ENCODE results near the gene PTN. TPM values are rescaled to one million over a fixed set of nuclear protein-coding genes. Genes with fewer than 3 reads are reported as not detected.
"Not testable (repeated sequence)": the region's sequence is repeated elsewhere in the genome, so short reads cannot be mapped to it uniquely, and the experiment has no call there.

The PTN gene
- total RNA-seq, 1 donor from 2014 or later: 1.9 TPM

GRCh38 chr7:137269240-137269639, 74.3 kb downstream of the PTN start:
- no peak for DNase-seq (ENCODE audit: extremely low read depth, low read depth, low spot score)

GRCh38 chr7:137268001-137268865, 75.3 kb downstream of the PTN start:
- DNase-seq (ENCODE audit: extremely low read depth, low read depth, low spot score): not testable (repeated sequence)

- DNase-seq (ENCODE audit: extremely low read depth, low read depth, low spot score): no peak
These were observed 76.8 kb downstream of the PTN start for GRCh38 chr7:137266764-137267163.

- DNase-seq (ENCODE audit: extremely low read depth, low read depth, low spot score): not testable (repeated sequence)
These were observed 78.1 kb downstream of the PTN start for GRCh38 chr7:137265480-137265879.

GRCh38 chr7:137262599-137262998, 80.9 kb downstream of the PTN start:
- DNase-seq (ENCODE audit: extremely low read depth, low read depth, low spot score): no peak

- no peak for DNase-seq (ENCODE audit: extremely low read depth, low read depth, low spot score)
These were observed 85.0 kb downstream of the PTN start for GRCh38 chr7:137258552-137258951.

GRCh38 chr7:137254766-137255165, 88.8 kb downstream of the PTN start:
- DNase-seq (ENCODE audit: extremely low read depth, low read depth, low spot score): no peak

GRCh38 chr7:137245890-137246289, 97.6 kb downstream of the PTN start:
- no peak for DNase-seq (ENCODE audit: extremely low read depth, low read depth, low spot score)

- DNase-seq (ENCODE audit: extremely low read depth, low read depth, low spot score): no peak
These were observed 98.3 kb downstream of the PTN start for GRCh38 chr7:137245186-137245585.

GRCh38 chr7:137243741-137244140, 99.8 kb downstream of the PTN start:
- DNase-seq (ENCODE audit: extremely low read depth, low read depth, low spot score): no peak

- DNase-seq (ENCODE audit: extremely low read depth, low read depth, low spot score): no peak
These were observed 100.9 kb downstream of the PTN start for GRCh38 chr7:137242616-137243015.

- DNase-seq (ENCODE audit: extremely low read depth, low read depth, low spot score): no peak
These were observed 101.7 kb downstream of the PTN start for GRCh38 chr7:137241655-137242360.

GRCh38 chr7:137239186-137239585, 104.3 kb downstream of the PTN start:
- DNase-seq (ENCODE audit: extremely low read depth, low read depth, low spot score): not testable (repeated sequence)

- DNase-seq (ENCODE audit: extremely low read depth, low read depth, low spot score): no peak
These were observed 108.1 kb downstream of the PTN start for GRCh38 chr7:137235434-137235833.

GRCh38 chr7:137231167-137231566, 112.4 kb downstream of the PTN start:
- DNase-seq (ENCODE audit: extremely low read depth, low read depth, low spot score): no peak

- no peak for DNase-seq (ENCODE audit: extremely low read depth, low read depth, low spot score)
These were observed 122.1 kb downstream of the PTN start for GRCh38 chr7:137221467-137221866.

GRCh38 chr7:137213744-137214143, 129.8 kb downstream of the PTN start:
- DNase-seq (ENCODE audit: extremely low read depth, low read depth, low spot score): no peak

GRCh38 chr7:137209151-137209817, 134.2 kb downstream of the PTN start:
- no peak for DNase-seq (ENCODE audit: extremely low read depth, low read depth, low spot score)

- DNase-seq (ENCODE audit: extremely low read depth, low read depth, low spot score): no peak
These were observed 136.8 kb downstream of the PTN start for GRCh38 chr7:137206770-137207169.

- DNase-seq (ENCODE audit: extremely low read depth, low read depth, low spot score): no peak
These were observed 139.3 kb downstream of the PTN start for GRCh38 chr7:137204246-137204645.

GRCh38 chr7:137203351-137203750, 140.2 kb downstream of the PTN start:
- no peak for DNase-seq (ENCODE audit: extremely low read depth, low read depth, low spot score)

Data from glomerular endothelial cell (primary cell).